ENCODE results near the gene PCDHB13.
"Not testable (repeated sequence)": the region's sequence is repeated elsewhere in the genome, so short reads cannot be mapped to it uniquely, and the experiment has no call there.

PCDHB13 gene

DNA sequence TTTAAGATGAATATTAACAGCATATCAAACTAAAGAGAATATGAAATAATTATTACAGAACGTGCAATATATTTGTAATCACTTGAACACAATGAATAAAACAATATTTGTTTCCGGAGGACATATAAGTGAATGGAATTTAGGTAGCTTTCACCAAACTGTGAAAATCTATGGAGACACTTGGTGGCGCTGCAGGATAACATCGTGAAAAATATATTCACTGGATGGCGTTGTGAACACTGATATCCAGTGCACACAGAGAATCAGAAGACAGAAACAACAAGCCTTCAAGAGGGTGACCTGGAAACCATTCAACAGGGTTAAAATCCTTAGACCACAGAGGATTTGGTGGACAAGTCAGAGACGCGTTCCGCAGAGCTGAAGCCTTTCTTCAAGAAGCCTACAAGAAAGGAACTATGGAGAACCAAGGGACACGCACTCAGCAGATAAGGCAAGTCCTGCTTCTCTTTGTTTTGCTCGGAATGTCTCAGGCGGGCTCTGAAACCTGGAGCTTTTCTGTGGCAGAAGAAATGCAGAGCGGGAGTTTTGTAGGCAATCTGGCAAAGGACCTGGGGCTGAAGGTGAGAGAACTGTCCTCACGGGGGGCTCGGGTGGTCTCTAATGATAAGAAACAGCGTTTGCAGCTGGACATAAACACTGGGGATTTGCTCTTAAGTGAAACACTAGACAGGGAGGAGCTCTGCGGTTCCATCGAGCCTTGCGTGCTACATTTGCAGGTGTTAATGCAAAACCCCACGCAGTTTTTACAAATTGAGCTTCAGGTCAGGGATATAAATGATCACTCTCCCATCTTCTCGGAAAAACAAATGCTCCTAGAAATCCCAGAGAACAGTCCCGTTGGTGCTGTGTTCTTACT lies 14.1 kb upstream of the PCDHB13 start, which contains the start of gene PCDHB11:
Gene PCDHB11 (plus strand): TSS at position 269 of the 877 bp plus-strand sequence. CDS start 148 bp downstream, at position 417.
- DNase-seq (ENCODE audit: low read depth, low spot score), result no peak
- no peak within 1 kb of the TSS for H3K4me3 ChIP-seq (ENCODE audit: low read length)

DNA sequence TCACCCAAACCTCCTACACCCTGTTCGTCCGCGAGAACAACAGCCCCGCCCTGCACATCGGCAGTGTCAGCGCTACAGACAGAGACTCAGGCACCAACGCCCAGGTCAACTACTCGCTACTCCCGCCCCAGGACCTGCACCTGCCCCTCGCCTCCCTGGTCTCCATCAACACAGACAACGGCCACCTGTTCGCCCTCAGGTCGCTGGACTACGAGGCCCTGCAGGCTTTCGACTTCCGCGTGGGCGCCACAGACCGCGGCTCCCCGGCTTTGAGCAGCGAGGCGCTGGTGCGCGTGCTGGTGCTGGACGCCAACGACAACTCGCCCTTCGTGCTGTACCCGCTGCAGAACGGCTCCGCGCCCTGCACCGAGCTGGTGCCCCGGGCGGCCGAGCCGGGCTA lies 12.6 kb upstream of the PCDHB13 start:
- DNase-seq (ENCODE audit: low read depth, low spot score); H3K4me3 ChIP-seq (ENCODE audit: low read length): not testable (repeated sequence)

DNA sequence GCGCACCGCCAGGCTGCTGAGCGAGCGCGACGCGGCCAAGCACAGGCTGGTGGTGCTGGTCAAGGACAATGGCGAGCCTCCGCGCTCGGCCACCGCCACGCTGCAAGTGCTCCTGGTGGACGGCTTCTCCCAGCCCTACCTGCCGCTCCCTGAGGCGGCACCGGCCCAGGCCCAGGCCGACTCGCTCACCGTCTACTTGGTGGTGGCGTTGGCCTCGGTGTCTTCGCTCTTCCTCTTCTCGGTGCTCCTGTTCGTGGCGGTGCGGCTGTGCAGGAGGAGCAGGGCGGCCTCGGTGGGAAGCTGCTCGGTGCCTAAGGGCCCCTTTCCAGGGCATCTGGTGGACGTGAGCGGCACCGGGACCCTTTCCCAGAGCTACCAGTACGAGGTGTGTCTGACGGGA lies 12.1 kb upstream of the PCDHB13 start:
- DNase-seq (ENCODE audit: low read depth, low spot score); H3K4me3 ChIP-seq (ENCODE audit: low read length): not testable (repeated sequence)

GRCh38 chr5:141208478-141208877 lies 5.2 kb upstream of the PCDHB13 start, which contains the start of gene PCDHB12:
PCDHB12 (plus strand) TSS chr5:141208719; CDS start chr5:141208908, 189 bp downstream.
- no peak within 1 kb of the TSS for H3K4me3 ChIP-seq (ENCODE audit: low read length)
- no peak for DNase-seq (ENCODE audit: low read depth, low spot score)

DNA sequence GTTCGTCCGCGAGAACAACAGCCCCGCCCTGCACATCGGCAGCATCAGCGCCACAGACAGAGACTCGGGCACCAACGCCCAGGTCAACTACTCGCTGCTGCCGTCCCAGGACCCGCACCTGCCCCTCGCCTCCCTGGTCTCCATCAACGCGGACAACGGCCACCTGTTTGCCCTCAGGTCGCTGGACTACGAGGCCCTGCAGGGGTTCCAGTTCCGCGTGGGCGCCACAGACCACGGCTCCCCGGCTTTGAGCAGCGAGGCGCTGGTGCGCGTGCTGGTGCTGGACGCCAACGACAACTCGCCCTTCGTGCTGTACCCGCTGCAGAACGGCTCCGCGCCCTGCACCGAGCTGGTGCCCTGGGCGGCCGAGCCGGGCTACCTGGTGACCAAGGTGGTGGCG lies 3.4 kb upstream of the PCDHB13 start:
- not testable (repeated sequence) for DNase-seq (ENCODE audit: low read depth, low spot score); H3K4me3 ChIP-seq (ENCODE audit: low read length)

DNA sequence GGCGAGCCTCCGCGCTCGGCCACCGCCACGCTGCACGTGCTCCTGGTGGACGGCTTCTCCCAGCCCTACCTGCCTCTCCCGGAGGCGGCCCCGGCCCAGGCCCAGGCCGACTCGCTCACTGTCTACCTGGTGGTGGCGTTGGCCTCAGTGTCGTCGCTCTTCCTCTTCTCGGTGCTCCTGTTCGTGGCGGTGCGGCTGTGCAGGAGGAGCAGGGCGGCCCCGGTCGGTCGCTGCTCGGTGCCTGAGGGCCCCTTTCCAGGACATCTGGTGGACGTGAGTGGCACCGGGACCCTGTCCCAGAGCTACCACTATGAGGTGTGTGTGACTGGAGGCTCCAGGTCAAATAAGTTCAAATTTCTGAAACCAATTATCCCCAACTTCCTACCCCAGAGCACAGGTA lies 2.9 kb upstream of the PCDHB13 start:
- not testable (repeated sequence) for H3K4me3 ChIP-seq (ENCODE audit: low read length); DNase-seq (ENCODE audit: low read depth, low spot score)

GRCh38 chr5:141214583-141214982 lies 864 bp downstream of the PCDHB13 start:
- DNase-seq (ENCODE audit: low read depth, low spot score); H3K4me3 ChIP-seq (ENCODE audit: low read length): not testable (repeated sequence)

DNA sequence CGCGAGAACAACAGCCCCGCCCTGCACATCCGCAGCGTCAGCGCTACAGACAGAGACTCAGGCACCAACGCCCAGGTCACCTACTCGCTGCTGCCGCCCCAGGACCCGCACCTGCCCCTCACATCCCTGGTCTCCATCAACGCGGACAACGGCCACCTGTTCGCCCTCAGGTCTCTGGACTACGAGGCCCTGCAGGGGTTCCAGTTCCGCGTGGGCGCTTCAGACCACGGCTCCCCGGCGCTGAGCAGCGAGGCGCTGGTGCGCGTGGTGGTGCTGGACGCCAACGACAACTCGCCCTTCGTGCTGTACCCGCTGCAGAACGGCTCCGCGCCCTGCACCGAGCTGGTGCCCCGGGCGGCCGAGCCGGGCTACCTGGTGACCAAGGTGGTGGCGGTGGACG lies 1.8 kb downstream of the PCDHB13 start:
- not testable (repeated sequence) for DNase-seq (ENCODE audit: low read depth, low spot score); H3K4me3 ChIP-seq (ENCODE audit: low read length)

- not testable (repeated sequence) for DNase-seq (ENCODE audit: low read depth, low spot score)
Measured at GRCh38 chr5:141216035-141216434, 2.3 kb downstream of the PCDHB13 start.

DNA sequence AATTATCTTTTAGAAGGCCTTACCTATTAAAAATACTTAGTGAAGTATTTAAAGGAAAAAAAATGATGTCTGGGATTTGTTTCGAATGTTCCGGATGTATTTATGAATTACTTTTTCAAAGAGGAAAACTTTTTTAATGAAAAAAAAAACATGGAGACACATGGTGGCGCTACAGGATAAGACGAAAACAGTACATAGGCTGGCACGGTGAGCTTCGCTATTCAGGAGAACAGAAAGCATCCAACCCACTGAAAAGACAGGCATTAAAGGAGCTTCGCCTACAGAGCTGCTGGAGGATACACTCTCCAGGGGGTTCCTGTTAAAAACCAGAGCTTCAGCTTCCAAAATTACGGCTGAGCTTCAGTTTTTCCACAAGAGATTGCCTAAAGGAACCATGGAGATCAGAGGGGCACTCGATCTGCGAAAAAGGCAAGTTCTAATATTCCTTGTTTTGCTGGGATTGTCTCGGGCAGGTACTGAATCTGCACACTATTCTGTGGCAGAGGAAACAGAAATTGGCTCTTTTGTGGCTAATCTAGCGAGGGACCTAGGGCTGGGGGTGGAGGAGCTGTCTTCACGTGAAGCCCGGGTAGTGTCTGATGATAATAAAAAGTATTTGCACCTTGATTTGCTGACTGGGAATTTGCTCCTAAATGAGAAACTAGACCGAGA lies 9.5 kb downstream of the PCDHB13 start, which contains the start of gene PCDHB14:
Gene PCDHB14 (plus strand): TSS at position 232 of the 672 bp plus-strand sequence. CDS start 163 bp downstream, at position 395.
- peak within 1 kb of the TSS; percentile 33 for H3K4me3 ChIP-seq (ENCODE audit: low read length)
- DNase-seq (ENCODE audit: low read depth, low spot score), result peak; percentile 51

More at GRCh38 chr5:141216035-141216434, 2.3 kb downstream of the PCDHB13 start:
- H3K4me3 ChIP-seq (ENCODE audit: low read length), result not testable (repeated sequence)

DNA sequence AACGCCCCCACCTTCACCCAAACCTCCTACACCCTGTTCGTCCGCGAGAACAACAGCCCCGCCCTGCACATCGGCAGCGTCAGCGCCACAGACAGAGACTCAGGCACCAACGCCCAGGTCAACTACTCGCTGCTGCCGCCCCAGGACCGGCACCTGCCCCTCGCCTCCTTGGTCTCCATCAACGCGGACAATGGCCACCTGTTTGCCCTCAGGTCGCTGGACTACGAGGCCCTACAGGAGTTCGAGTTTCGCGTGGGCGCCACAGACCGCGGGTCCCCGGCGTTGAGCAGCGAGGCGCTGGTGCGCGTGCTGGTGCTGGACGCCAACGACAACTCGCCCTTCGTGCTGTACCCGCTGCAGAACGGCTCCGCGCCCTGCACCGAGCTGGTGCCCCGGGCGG lies 11.1 kb downstream of the PCDHB13 start:
- not testable (repeated sequence) for H3K4me3 ChIP-seq (ENCODE audit: low read length); DNase-seq (ENCODE audit: low read depth, low spot score)

GRCh38 chr5:141225421-141225820 lies 11.7 kb downstream of the PCDHB13 start:
- not testable (repeated sequence) for DNase-seq (ENCODE audit: low read depth, low spot score); H3K4me3 ChIP-seq (ENCODE audit: low read length)

GRCh38 chr5:141234109-141234667 lies 20.5 kb downstream of the PCDHB13 start:
- no peak for DNase-seq (ENCODE audit: low read depth, low spot score)
- H3K4me3 ChIP-seq (ENCODE audit: low read length), result no peak overlapping the region

DNA sequence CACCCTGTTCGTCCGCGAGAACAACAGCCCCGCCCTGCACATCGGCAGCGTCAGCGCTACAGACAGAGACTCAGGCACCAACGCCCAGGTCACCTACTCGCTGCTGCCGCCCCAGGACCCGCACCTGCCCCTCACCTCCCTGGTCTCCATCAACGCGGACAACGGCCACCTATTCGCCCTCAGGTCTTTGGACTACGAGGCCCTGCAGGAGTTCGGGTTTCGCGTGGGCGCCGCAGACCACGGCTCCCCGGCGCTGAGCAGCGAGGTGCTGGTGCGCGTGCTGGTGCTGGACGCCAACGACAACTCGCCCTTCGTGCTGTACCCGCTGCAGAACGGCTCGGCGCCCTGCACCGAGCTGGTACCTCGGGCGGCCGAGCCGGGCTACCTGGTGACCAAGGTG lies 22.2 kb downstream of the PCDHB13 start:
- not testable (repeated sequence) for H3K4me3 ChIP-seq (ENCODE audit: low read length); DNase-seq (ENCODE audit: low read depth, low spot score)

DNA sequence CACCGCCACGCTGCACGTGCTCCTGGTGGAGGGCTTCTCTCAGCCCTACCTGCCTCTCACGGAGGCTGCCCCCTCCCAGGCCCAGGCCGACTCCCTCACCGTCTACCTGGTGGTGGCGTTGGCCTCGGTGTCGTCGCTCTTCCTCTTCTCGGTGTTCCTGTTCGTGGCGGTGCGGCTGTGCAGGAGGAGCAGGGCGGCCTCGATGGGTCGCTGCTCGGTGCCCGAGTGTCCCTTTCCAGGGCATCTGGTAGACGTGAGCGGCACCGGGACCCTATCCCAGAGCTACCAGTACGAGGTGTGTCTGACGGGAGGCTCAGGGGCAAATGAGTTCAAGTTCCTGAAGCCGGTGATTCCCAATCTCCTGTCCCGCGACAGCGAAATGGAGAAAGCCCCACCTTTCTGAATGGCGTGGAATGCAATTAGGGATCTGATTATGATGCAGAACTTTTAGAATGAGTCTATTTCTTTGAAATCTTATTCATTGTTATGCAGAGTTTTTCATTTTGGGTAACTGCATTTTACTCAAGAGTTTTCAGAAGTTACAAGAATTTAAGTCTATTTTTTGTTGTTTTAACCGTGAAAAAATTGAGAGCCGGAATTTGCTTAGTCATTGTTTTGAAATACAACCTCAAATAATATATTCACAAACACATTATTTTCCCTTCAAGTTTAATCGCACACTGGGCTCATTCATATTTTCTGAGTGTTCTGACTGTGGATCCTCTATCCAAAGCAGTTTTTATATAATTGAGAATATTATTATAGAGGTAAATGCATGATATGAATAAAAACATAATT lies 23.0 kb downstream of the PCDHB13 start:
- DNase-seq (ENCODE audit: low read depth, low spot score), result no peak
- H3K4me3 ChIP-seq (ENCODE audit: low read length), result no peak overlapping the region

DNA sequence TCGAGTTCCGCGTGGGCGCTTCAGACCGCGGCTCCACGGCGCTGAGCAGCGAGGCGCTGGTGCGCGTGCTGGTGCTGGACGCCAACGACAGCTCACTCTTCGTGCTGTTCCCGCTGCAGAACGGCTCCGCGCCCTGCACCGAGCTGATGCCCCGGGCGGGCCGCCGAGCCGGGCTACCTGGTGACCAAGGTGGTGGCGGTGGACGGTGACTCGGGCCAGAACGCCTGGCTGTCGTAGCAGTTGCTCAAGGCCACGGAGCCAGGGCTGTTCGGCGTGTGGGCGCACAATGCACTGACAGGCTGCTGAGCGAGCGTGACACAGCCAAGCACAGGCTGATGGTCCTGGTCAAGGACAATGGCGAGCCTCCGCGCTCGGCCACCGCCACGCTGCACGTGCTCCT lies 27.8 kb downstream of the PCDHB13 start:
- no peak overlapping the region for H3K4me3 ChIP-seq (ENCODE audit: low read length)
- DNase-seq (ENCODE audit: low read depth, low spot score), result no peak

DNA sequence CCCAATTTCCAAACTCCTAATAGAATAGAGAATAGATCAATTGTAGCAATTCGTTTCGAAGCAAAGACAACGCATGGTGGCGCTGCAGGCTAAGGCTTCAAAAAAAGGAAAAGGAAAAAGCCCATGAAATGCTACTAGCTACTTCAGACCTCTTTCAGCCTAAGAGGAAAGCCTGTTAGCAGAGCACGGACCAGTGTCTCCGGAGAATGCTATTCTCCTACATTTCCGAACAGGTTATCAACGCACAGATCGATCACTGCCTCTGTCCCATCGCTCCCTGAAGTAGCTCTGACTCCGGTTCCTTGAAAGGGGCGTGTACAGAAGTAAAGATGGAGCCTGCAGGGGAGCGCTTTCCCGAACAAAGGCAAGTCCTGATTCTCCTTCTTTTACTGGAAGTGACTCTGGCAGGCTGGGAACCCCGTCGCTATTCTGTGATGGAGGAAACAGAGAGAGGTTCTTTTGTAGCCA lies 31.6 kb downstream of the PCDHB13 start, which contains the start of gene PCDHB15:
Gene PCDHB15 (plus strand): TSS at position 146 of the 468 bp plus-strand sequence. CDS start 184 bp downstream, at position 330.
- H3K4me3 ChIP-seq (ENCODE audit: low read length), result no peak within 1 kb of the TSS
- no peak for DNase-seq (ENCODE audit: low read depth, low spot score)

DNA sequence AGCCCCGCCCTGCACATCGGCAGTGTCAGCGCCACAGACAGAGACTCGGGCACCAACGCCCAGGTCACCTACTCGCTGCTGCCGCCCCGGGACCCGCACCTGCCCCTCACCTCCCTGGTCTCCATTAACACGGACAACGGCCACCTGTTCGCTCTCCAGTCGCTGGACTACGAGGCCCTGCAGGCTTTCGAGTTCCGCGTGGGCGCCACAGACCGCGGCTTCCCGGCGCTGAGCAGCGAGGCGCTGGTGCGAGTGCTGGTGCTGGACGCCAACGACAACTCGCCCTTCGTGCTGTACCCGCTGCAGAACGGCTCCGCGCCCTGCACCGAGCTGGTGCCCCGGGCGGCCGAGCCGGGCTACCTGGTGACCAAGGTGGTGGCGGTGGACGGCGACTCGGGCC lies 33.3 kb downstream of the PCDHB13 start:
- DNase-seq (ENCODE audit: low read depth, low spot score); H3K4me3 ChIP-seq (ENCODE audit: low read length): not testable (repeated sequence)

DNA sequence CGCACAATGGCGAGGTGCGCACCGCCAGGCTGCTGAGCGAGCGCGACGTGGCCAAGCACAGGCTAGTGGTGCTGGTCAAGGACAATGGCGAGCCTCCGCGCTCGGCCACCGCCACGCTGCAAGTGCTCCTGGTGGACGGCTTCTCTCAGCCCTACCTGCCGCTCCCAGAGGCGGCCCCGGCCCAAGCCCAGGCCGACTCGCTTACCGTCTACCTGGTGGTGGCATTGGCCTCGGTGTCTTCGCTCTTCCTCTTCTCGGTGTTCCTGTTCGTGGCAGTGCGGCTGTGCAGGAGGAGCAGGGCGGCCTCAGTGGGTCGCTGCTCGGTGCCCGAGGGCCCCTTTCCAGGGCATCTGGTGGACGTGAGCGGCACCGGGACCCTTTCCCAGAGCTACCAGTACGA lies 33.7 kb downstream of the PCDHB13 start:
- not testable (repeated sequence) for DNase-seq (ENCODE audit: low read depth, low spot score)

More for the DNA sequence above, 33.7 kb downstream of the PCDHB13 start:
- not testable (repeated sequence) for H3K4me3 ChIP-seq (ENCODE audit: low read length)

Measured in Jurkat, Clone E6-1 (cell line).